ENCODE results near the gene RAD51C.
A peak's percentile ranks its signal among the peaks of the same experiment; 100 is the strongest.

RAD51C gene

GRCh38 chr17:58691701-58692238 is 632 bp upstream of the RAD51C start, which contains the start of gene TEX14:
TSS of gene TEX14 (minus strand) at chr17:58692045. CDS start at chr17:58652001, 40,044 bp downstream.
- DNase-seq (ENCODE audit: low spot score) = no peak
- peak within 1 kb of the TSS; percentile 94 for H3K27ac ChIP-seq
- ChIA-PET CTCF (interaction anchor here (1.1 kb wide), 1 partner anchor 173 kb away, joined by 5 read pairs; no protein-coding TSS in a partner anchor), POLR2A (ENCODE audit: low non-redundant PET) (interaction anchor here (1.1 kb wide), 1 partner anchor 104 kb away, joined by 3 read pairs; no protein-coding TSS in a partner anchor)
- no peak for TF ChIP-seq CTCF (conservative IDR thresholded peaks at IDR 0.05; ENCODE audit: low read depth)

- no peak for DNase-seq (ENCODE audit: low spot score)
- no peak for TF ChIP-seq CTCF (conservative IDR thresholded peaks at IDR 0.05; ENCODE audit: low read depth)
- H3K27ac ChIP-seq = peak overlapping the region; percentile 94; the same call in 1 of the 2 replicates
- ChIA-PET POLR2A (ENCODE audit: low non-redundant PET) (interaction anchor here (0.6 to 1.3 kb wide), 5 partner anchors 34 to 556 kb away, joined by 3 to 7 read pairs (median 5); no protein-coding TSS in a partner anchor), CTCF (interaction anchor here (0.6 to 1.1 kb wide), 3 partner anchors 27 to 174 kb away, joined by 3 to 5 read pairs (median 4); no protein-coding TSS in a partner anchor)
Measured at GRCh38 chr17:58693208-58693607, 806 bp downstream of the RAD51C start.

GRCh38 chr17:58693751-58694150 is 1.3 kb downstream of the RAD51C start:
- no peak overlapping the region for H3K27ac ChIP-seq
- no peak for TF ChIP-seq CTCF (conservative IDR thresholded peaks at IDR 0.05; ENCODE audit: low read depth)
- CTCF ChIA-PET = interaction anchor here (0.6 kb wide), 1 partner anchor 79 kb away, joined by 3 read pairs; no protein-coding TSS in a partner anchor
- POLR2A ChIA-PET (ENCODE audit: low non-redundant PET) = no interaction called here
- no peak for DNase-seq (ENCODE audit: low spot score)

GRCh38 chr17:58694302-58694701 is 1.9 kb downstream of the RAD51C start:
- POLR2A ChIA-PET (ENCODE audit: low non-redundant PET) = no interaction called here
- CTCF ChIA-PET = interaction anchor here (0.6 kb wide), 1 partner anchor 79 kb away, joined by 3 read pairs; no protein-coding TSS in a partner anchor
- TF ChIP-seq CTCF (conservative IDR thresholded peaks at IDR 0.05; ENCODE audit: low read depth) = no peak
- H3K27ac ChIP-seq = no peak overlapping the region
- DNase-seq (ENCODE audit: low spot score) = no peak

GRCh38 chr17:58694826-58695225 is 2.4 kb downstream of the RAD51C start:
- no peak for TF ChIP-seq CTCF (conservative IDR thresholded peaks at IDR 0.05; ENCODE audit: low read depth)
- CTCF ChIA-PET = no interaction called here
- no peak for DNase-seq (ENCODE audit: low spot score)
- no peak overlapping the region for H3K27ac ChIP-seq
- POLR2A ChIA-PET (ENCODE audit: low non-redundant PET) = no interaction called here

GRCh38 chr17:58699771-58700170 is 7.4 kb downstream of the RAD51C start:
- no peak for TF ChIP-seq CTCF (conservative IDR thresholded peaks at IDR 0.05; ENCODE audit: low read depth)
- no peak overlapping the region for H3K27ac ChIP-seq
- ChIA-PET POLR2A (ENCODE audit: low non-redundant PET) (interaction anchor here (0.7 kb wide), 1 partner anchor 11 kb away, joined by 3 read pairs; no protein-coding TSS in a partner anchor), CTCF (interaction anchor here (0.6 to 0.9 kb wide), 3 partner anchors 21 to 453 kb away, joined by 3 to 5 read pairs (median 3); no protein-coding TSS in a partner anchor)
- DNase-seq (ENCODE audit: low spot score) = no peak

Measured in RWPE1 (cell line).